Right forelimb (tissue), 1 donor: ENCODE data around the gene NDEL1.

Experiments used
- DNase-seq: peaks from one replicate; pipeline ENCODE4 v3.0.0-alpha.2; 2018

NDEL1 gene

DNA sequence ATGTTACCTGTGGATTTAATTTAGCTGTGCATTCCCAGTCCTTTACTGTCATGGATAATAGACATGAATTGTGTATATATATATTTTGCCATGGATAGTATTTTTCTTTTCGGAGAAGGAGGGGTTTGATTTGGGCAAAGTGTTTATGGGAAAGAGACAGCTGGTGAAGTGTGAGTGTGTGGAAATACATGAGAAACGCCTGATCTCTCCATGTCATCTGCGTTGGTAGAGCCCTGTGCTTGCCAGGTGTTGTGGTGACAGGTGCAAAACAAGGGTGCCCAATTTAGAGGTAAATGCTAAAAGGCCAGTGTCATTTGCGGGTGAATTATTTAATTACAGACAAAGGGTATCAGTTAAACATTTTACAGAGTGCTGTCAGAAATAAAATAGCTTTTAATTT lies 23.4 kb downstream of the NDEL1 start:
- DNase-seq = no peak

- no peak for DNase-seq
These were observed 24.1 kb downstream of the NDEL1 start for GRCh38 chr17:8459831-8460230.

DNA sequence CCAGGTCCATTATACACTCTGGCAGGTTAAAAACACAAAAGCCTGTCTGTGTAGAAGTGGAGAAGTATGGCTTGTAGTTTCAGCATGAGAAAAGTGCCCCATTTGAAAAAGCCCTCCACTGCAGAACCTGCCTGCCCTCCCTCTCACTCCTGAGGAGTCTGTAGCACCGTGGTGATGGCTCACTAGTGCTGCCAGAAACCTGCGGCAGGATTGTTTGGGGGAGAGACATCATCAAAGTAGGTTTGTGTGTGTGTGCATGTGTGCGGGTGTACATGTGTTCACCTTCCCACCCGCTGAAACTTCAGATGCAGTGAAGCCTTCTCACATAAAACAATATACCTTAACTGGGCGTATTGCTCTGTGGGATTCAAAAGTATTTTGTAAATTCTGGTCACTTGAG lies 26.9 kb downstream of the NDEL1 start:
- no peak for DNase-seq

DNA sequence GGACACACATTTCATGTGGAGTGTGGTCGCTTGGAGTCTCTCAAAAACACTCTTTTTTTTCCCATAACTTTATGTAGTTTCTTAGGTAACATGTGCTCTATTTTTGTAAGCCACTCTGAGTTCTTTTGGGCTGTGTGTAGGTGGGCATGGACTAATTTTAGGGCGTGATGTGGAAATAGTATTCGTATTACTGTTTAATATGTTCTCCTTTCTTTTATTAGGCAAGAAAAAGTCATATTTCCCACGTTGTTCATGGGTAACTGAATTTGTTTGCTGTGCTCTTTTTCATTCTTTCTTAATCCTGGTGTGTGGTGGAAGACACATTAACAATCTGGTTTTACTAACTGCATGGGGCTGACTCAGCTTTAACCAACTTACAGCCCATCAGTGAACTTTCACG lies 27.4 kb downstream of the NDEL1 start:
- no peak for DNase-seq

DNA sequence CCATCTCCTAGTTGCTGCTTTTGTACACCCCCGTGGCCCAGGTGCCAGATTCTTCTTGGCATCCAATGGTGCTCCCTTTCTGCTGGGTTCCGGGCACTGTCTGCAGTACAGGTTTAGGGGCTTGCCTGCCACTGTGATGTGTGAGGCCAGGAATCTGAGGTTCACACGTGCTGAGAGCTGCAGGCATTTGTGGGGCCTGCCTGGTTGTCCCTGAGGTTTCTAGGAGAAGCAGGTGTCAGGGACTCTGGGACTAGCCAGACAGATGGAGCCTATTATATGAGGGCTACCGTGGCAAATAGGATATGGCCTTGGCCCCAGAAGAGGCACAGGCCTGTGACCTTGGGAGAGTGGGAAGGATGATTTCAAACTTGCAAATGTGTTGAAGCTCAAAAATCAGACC lies 29.3 kb downstream of the NDEL1 start:
- no peak for DNase-seq

DNA sequence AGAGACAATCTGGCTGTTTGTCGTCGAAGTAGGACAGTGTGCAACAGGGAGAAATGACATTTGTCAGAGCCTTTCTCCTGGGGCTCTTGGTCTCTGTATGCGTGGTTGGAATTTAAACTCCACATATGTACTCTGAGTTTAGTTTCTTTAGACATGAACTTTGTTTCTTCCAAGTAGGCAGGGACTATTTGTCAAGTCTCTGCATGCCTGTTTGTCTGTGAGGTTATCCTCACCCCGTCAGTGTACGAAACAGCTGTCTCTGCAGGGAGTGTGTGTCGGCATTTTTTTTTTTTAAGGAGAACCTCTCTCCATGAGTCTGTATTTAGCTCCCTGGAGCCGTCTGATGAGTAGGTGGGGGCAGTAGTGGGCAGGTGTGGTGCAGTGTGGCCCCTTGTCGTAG lies 29.7 kb downstream of the NDEL1 start:
- DNase-seq = no peak

DNA sequence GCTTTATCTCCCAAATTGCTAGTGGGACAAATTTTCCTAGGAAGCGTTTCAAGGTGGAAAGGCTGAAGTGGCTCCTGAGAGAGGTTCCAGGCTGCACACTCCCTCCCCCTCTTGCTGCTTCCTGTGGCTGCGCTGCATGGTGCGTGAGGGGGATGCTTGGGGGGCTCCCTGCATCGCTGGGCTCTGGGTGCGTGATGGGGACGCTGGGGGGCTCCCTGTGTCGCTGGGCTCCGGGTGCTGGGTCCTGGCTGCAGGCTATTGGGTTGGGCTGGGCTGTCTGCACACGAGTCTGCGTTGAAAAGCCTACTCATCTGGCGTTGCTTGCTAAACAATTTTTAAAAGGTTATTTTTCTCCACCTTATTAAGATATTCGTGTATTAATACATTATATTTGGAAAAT lies 30.1 kb downstream of the NDEL1 start:
- no peak for DNase-seq

DNA sequence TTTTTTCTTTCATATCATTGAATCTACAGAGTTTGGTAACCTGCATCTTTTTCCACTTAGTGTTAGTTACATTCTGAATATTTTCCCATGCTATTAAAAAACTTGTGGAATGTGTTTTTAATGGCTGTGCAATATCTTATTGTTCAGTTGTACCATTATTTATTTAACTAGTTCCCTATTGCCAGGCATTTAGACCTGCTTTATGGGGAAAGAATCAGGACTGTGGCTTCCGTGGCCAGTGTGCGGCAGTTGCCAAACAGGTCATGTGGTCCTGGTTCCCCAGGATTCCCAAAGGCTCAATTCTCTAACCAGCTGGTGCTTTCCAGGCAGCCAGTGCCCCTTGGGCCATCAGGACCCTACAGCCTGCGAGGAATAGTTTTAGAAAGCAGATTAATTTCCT lies 30.8 kb downstream of the NDEL1 start:
- no peak for DNase-seq

- DNase-seq = no peak
These were observed 31.2 kb downstream of the NDEL1 start for GRCh38 chr17:8466873-8467272.

DNA sequence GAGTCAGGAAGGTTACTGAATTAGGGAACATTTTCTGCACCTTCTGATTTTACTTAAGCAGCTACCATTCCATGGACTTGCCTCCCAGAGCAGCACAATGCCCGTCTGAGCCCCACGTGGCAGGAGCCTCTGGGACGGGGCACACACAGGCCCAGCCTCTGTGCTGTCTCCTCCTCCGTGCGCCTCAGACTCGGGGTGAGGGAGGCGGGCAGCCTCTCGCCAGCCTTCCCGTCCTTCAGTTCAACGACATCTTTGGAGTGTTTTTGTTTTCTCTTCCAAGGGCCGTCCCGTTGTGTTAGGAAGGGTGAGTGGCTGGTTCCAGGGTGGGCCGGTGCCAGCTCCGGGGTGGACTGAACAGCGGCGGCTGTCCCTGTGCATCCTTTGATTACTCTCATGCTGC lies 31.8 kb downstream of the NDEL1 start:
- DNase-seq = no peak

DNA sequence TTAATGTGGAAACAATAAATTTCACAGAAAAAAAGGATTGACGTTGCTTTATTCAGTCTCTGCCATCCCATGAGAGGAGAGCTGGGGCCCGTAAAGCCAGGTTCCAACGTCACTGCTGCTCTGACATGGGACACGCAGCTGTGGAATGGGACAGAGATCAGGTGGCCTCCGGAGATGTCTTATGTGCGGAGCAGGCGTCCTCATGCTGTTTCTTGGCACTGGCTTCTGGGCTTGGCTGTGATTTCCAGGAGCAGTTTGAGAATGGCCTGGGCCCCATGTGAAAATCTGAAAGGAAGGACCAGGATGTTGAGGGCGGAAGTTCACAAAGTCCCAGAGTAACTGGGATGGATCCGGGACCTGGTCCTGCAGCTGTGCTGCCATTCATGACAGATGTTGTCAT lies 32.4 kb downstream of the NDEL1 start:
- peak; percentile 74 for DNase-seq

GRCh38 chr17:8468980-8469379 lies 33.3 kb downstream of the NDEL1 start:
- no peak for DNase-seq

DNA sequence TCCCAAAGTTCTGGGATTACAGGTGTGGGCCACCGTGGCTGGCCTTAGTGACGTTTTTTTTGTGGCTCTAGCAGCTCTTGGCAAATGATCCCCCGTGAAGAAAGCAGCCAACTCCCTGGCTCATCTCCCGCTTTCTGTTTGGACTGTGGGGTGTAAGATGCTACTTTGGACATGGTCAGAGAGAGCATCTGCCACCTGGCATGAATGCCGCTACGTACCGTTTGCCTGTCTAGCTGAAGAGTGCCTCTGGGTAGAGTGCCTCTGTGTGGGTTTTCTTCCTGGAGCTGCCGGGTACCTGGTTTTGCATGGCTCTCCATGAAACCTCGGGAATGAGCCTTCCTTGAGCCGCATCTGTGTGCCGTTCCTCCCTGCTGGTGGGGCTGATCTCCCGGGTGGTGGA lies 34.3 kb downstream of the NDEL1 start:
- DNase-seq = no peak

DNA sequence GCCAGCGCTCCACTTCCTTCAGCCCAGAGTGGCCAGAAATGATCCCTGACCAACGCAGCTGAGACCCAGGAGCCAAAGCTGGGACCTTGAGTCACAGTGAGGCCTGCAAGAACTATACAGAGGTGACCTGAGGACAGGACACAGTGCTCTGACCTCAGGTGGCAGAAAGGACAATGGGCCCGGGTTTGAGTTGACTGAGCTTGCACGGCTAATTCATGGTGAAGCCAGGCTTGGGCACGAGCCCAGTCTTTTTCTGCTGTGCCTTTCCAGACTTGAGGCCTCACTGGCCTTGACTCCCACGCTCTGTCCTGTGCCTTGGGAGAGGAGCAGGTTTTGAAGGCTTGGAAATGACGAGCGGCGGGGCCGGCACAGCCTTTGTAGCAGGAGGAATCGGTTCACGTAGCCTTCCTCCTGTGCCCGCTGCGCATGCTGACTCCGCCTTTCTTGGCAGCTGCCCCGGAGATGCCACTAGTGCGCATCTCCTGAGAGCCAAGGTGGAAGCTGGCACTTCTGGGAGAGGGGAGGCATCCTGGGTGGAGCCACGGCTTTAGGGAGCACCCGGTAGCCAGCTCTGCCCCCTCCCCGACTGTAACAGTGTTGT lies 34.9 kb downstream of the NDEL1 start:
- no peak for DNase-seq

DNA sequence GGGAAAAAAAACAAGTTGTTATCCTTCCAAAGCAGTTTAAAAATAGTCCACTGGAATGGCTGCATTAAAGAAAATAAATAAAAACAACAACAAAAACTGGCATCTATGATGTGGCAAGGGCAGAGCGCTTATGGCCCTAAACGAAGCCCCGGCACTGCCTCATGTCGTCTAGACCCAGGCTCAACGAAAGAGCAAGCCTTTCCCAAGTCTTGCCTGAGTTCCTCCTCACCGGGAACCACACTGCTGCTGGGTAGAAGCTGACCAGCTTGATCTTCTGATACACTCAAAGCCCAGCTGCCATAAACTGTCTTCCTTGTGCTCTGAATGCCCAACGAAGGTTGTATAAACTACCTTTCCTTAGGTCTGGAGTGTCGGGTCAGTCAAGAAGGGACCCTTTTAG lies 37.0 kb downstream of the NDEL1 start:
- DNase-seq = no peak

- no peak for DNase-seq
These were observed 37.9 kb downstream of the NDEL1 start for GRCh38 chr17:8473451-8474192.

DNA sequence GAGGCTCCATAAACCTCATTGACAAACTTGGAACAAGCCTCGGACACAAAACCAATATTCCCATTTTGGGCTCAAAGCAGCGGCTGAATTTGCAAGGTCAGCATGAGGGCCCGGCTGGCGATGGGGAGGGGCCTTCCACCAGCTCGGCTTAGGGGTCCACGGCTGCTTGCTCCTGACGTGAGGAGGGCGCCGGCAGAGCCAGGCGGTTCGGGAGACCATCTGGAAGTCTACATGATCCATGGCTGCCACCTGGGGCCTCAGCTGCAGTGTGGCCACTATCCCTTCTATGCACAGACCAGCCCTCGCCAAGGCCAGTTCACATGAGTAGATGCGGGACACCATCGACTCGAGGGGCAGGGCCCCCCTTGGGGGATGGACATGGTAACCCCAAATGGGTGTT lies 39.1 kb downstream of the NDEL1 start:
- DNase-seq = no peak

- DNase-seq = no peak
These were observed 39.5 kb downstream of the NDEL1 start for GRCh38 chr17:8475227-8475626.

DNA sequence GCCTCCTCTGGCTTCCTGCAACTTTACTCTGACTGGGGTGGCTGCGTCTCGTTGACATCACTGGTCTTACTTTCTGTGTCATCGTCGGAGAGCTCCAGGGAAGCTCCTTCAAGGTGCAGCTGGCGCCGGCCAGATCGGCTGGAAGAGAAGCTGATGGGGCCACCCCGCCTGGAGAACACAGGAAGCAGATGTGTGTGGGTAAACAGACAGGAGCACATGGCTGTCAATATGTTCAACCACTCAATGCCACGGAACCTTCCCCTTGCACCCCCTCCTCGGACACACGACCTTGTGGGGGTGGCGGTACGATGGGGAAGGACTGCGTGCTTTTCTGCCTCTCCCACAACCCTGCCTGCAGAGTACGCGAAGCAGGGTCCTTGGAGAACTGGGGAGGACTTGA lies 40.1 kb downstream of the NDEL1 start:
- no peak for DNase-seq

- no peak for DNase-seq
These were observed 41.1 kb downstream of the NDEL1 start for GRCh38 chr17:8476741-8477140.

DNA sequence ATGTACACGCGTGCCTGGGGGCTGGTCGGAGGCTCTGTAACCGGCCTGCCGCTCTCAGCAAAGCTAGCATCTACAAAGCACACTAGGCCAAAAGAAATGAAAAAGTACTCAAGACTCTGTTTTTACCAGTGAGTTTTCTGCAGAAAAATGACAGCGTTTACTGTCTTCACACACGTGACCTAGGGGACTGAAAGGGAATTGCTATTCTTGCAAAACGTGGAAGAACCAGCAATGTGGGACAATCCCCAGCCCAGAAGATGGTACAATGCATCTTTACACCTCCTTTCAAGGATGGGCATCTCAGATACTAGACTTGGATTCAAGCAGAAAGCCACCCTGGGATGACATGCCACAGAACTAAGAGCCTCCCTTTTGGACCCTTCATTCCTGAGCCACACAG lies 41.5 kb downstream of the NDEL1 start:
- DNase-seq = no peak

DNA sequence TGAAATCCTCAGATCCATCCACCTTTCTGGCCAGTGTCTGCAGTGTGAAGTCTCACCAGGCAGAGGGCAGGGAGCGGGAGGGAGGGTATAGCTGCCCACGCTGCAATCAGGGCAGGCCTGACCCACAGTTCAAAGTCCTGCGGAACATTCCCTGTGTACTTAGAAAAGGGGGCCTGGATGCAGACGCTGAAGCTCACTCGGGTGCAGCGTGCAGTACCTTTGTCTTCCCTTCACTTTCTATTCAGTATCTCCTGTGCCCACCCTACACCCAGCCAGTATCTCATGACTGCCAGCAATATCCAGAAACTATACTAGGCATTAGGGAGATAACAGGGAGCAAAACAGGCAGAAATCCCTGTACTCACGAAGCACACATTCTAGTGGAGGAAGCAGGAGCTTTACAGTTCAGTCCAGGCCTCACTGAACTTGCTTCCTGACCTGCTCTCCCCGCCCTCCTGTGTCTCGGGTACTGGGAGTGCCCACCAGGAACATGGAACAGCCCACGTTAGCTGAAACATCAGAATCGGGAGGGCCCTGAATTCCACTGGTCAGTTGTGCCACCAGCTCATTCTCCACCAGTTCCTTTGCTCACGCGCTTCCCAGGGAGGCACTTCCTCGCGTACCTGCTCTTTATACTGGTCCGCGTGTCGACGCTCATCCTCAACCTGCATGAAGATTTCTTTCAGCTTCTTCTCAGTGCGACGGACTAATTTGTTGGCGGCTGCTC lies 42.2 kb downstream of the NDEL1 start:
- DNase-seq = no peak

DNA sequence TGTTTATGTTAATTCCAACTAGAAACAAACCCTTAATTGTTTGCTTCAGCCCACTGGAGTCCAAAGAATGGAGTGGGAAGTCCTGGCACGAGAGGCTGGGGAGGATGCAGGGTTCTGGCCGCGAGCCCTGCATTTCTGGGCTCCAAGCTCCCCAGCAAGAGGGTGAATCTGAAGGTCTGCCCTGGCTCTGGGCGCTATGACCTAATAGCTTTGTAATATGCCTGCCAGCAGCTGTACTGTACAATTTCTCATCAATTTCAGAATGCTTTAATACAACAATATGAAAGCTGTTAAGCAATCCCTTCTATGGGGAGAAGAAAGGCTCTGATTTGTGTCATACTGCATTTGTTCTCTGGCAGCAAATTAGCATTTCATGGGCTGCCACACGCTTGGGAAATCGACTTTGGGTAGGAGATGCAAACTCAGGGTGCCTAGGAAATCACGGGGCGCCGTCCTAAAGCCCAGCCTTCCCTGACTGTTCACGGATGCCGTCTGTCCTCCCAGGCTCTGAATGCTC lies 43.8 kb downstream of the NDEL1 start:
- DNase-seq = no peak
